Head of caudate nucleus (tissue), 42 donors: ENCODE data around the gene MAN1B1.
A peak's percentile ranks its signal among the peaks of the same experiment; 100 is the strongest.
"Not testable (repeated sequence)": the region's sequence is repeated elsewhere in the genome, so short reads cannot be mapped to it uniquely, and the experiment has no call there.

Experiments used
- DNase-seq, 42 donors: peaks; one replicate each; pipeline versions ENCODE4 v3.0.0 to v3.0.0-alpha.2; 2020 to 2021; ENCODE audit warnings: mixed read lengths in 7 of 42
- intact Hi-C: fragments of 100-400 bp; cut with DNase I; formaldehyde crosslinking; loops from one replicate; pipeline ENCODE4 v1.15.0; 2022

Gene MAN1B1

GRCh38 chr9:137050570-137050969 lies 36.2 kb upstream of the MAN1B1 start:
- intact Hi-C loops = no loop called here
- no peak for DNase-seq

- intact Hi-C loops = no loop called here
- no peak for DNase-seq
These were observed 35.5 kb upstream of the MAN1B1 start for GRCh38 chr9:137051145-137051724.

- DNase-seq = no peak
- intact Hi-C loops = no loop called here
These were observed 34.5 kb upstream of the MAN1B1 start for GRCh38 chr9:137052293-137052692.

- intact Hi-C loops = no loop called here
- DNase-seq = no peak
These were observed 33.5 kb upstream of the MAN1B1 start for GRCh38 chr9:137052998-137053943.

- DNase-seq = no peak
- intact Hi-C loops = no loop called here
These were observed 32.5 kb upstream of the MAN1B1 start, which contains the start of gene ENTPD2 for GRCh38 chr9:137053944-137054931. ENTPD2 (minus strand) TSS chr9:137054061; CDS start chr9:137053997, 64 bp downstream.

- peak in 13 of 42 donors; percentile 32 to 78 (median 63) for DNase-seq
- intact Hi-C loops = no loop called here
These were observed 31.8 kb upstream of the MAN1B1 start for GRCh38 chr9:137054932-137055384.

GRCh38 chr9:137055385-137056364 lies 31.1 kb upstream of the MAN1B1 start:
- DNase-seq = peak; percentile 87 to 99 (median 96)
- intact Hi-C loops = no loop called here

GRCh38 chr9:137056739-137057415 lies 29.9 kb upstream of the MAN1B1 start:
- no peak for DNase-seq
- intact Hi-C loops = no loop called here

GRCh38 chr9:137057545-137057944 lies 29.2 kb upstream of the MAN1B1 start:
- no peak for DNase-seq
- intact Hi-C loops = no loop called here

GRCh38 chr9:137058521-137059234 lies 28.1 kb upstream of the MAN1B1 start:
- no peak for DNase-seq
- intact Hi-C loops = no loop called here

GRCh38 chr9:137062384-137062783 lies 24.4 kb upstream of the MAN1B1 start:
- intact Hi-C loops = no loop called here
- DNase-seq = no peak

GRCh38 chr9:137062798-137063197 lies 24.0 kb upstream of the MAN1B1 start:
- DNase-seq, intact Hi-C loops: not testable (repeated sequence)

- no peak for DNase-seq
- intact Hi-C loops = no loop called here
These were observed 23.3 kb upstream of the MAN1B1 start for GRCh38 chr9:137063311-137064026.

GRCh38 chr9:137064027-137064879 lies 22.5 kb upstream of the MAN1B1 start:
- intact Hi-C loops = no loop called here
- peak in 40 of 42 donors; percentile 54 to 90 (median 78) for DNase-seq

- intact Hi-C loops = no loop called here
- no peak for DNase-seq
These were observed 22.0 kb upstream of the MAN1B1 start for GRCh38 chr9:137064880-137065164.
